Measurements from ENCODE around the gene MYO1B.

- no peak for TF ChIP-seq POLR2AphosphoS5 (IDR thresholded peaks at IDR 0.05; ENCODE audit: low read depth, low read length)
- TF ChIP-seq TAF1 (IDR thresholded peaks at IDR 0.05; ENCODE audit: borderline replicate concordance, insufficient read depth, low read length): no peak
Observed at GRCh38 chr2:191341436-191341835, 96.2 kb downstream of the MYO1B start.
